Measurements from ENCODE around the gene KCNMA1. TPM values are rescaled to one million over a fixed set of nuclear protein-coding genes. Genes with fewer than 3 reads are reported as not detected.

KCNMA1 gene
- total RNA-seq, 2 donors from 2014 or later = 168 to 188 TPM

GRCh38 chr10:76840802-76841201 lies 796.8 kb downstream of the KCNMA1 start:
- DNase-seq (ENCODE audit: low spot score) = no peak
- ATAC-seq (ENCODE audit: insufficient number of reproducible peaks, low FRiP score, low read depth) = no peak
- Histone ChIP-seq H3K36me3 (no peaks in the 10 kb centered on the region), H3K4me3 (no peak overlapping the region), H3K27ac (no peak overlapping the region), H3K4me1 (ENCODE audit: control insufficient read depth in 1 of 2, low read depth in 2 of 2) (no peaks in the 10 kb centered on the region), H3K9me3 (no peaks in the 10 kb centered on the region), H3K27me3 (replicated peaks; ENCODE audit: insufficient read depth) (no peaks in the 10 kb centered on the region)
- TF ChIP-seq CTCF (IDR thresholded peaks at IDR 0.05) = no peak

GRCh38 chr10:76839276-76839675 lies 798.3 kb downstream of the KCNMA1 start:
- Histone ChIP-seq H3K9me3 (no peaks in the 10 kb centered on the region), H3K4me1 (ENCODE audit: control insufficient read depth in 1 of 2, low read depth in 2 of 2) (no peaks in the 10 kb centered on the region), H3K27me3 (replicated peaks; ENCODE audit: insufficient read depth) (no peaks in the 10 kb centered on the region), H3K4me3 (no peak overlapping the region), H3K27ac (no peak overlapping the region), H3K36me3 (no peaks in the 10 kb centered on the region)
- no peak for DNase-seq (ENCODE audit: low spot score)
- no peak for TF ChIP-seq CTCF (IDR thresholded peaks at IDR 0.05)
- ATAC-seq (ENCODE audit: insufficient number of reproducible peaks, low FRiP score, low read depth) = no peak

GRCh38 chr10:76830218-76830617 lies 807.4 kb downstream of the KCNMA1 start:
- Histone ChIP-seq H3K27ac (no peak overlapping the region), H3K4me1 (ENCODE audit: control insufficient read depth in 1 of 2, low read depth in 2 of 2) (no peaks in the 10 kb centered on the region), H3K4me3 (no peak overlapping the region), H3K36me3 (no peaks in the 10 kb centered on the region), H3K27me3 (replicated peaks; ENCODE audit: insufficient read depth) (no peaks in the 10 kb centered on the region), H3K9me3 (no peaks in the 10 kb centered on the region)
- DNase-seq (ENCODE audit: low spot score) (no peak), ATAC-seq (ENCODE audit: insufficient number of reproducible peaks, low FRiP score, low read depth) (no peak)
- no peak for TF ChIP-seq CTCF (IDR thresholded peaks at IDR 0.05)

- no peak for TF ChIP-seq CTCF (IDR thresholded peaks at IDR 0.05)
- Histone ChIP-seq H3K4me3 (no peak overlapping the region), H3K9me3 (no peaks in the 10 kb centered on the region), H3K36me3 (no peaks in the 10 kb centered on the region), H3K4me1 (ENCODE audit: control insufficient read depth in 1 of 2, low read depth in 2 of 2) (no peaks in the 10 kb centered on the region), H3K27ac (no peak overlapping the region), H3K27me3 (replicated peaks; ENCODE audit: insufficient read depth) (no peaks in the 10 kb centered on the region)
- no peak for ATAC-seq (ENCODE audit: insufficient number of reproducible peaks, low FRiP score, low read depth)
- DNase-seq (ENCODE audit: low spot score) = no peak
Observed at GRCh38 chr10:76829724-76830123, 807.9 kb downstream of the KCNMA1 start.
